ENCODE measurements around the gene CYSTM1. TPM values are rescaled to one million over a fixed set of nuclear protein-coding genes. Genes with fewer than 3 reads are reported as not detected.

The CYSTM1 gene
- total RNA-seq, 1 donor from 2014 or later = 51.6 TPM

DNA sequence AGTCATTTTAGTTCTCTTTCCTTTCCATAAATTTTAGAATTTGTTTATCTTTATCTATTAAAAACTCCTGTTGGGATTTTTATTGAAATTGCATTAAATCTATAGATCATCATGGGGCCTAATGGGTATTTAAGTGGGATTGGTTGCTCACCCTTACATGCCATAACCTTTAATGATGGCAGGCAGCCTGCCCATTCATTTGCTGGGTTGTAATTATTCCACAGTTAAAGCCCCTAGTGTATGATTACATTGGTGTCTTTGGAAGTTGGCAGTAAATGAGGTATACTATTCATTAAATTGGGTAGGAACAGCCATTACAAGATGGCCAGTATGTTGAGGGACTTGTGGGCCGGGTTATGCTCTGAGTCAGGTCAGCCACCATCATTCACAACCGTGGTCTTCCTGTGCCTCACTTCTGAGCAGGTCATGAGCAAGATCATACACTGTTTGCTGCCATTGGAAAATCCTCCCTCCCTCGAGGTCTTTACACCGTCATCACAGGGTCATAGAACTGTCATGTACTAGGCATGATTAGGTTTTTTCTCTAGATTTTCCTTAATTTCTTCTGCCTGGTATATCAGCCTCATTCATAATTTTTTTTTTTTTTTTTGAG, 59.5 kb downstream of the CYSTM1 start:
- intact Hi-C loops (cut with DNase I) = no loop called here
- Histone ChIP-seq H3K4me1 (peaks cover 16% of the 10 kb centered on the region), H3K4me3 (no peak overlapping the region), H3K27me3 (no peaks in the 10 kb centered on the region), H3K9me3 (no peaks in the 10 kb centered on the region), H3K27ac (no peak overlapping the region), H3K36me3 (no peaks in the 10 kb centered on the region)
- DNase-seq (ENCODE audit: extremely low spot score in 2 of 2) = no peak
- TF ChIP-seq POLR2A (IDR thresholded peaks at IDR 0.05) = no peak
- TF ChIP-seq CTCF (IDR thresholded peaks at IDR 0.05) = no peak
- TF ChIP-seq POLR2AphosphoS5 (IDR thresholded peaks at IDR 0.05; ENCODE audit: insufficient read depth in 1 of 2, low read depth in 1 of 2) = no peak

DNA sequence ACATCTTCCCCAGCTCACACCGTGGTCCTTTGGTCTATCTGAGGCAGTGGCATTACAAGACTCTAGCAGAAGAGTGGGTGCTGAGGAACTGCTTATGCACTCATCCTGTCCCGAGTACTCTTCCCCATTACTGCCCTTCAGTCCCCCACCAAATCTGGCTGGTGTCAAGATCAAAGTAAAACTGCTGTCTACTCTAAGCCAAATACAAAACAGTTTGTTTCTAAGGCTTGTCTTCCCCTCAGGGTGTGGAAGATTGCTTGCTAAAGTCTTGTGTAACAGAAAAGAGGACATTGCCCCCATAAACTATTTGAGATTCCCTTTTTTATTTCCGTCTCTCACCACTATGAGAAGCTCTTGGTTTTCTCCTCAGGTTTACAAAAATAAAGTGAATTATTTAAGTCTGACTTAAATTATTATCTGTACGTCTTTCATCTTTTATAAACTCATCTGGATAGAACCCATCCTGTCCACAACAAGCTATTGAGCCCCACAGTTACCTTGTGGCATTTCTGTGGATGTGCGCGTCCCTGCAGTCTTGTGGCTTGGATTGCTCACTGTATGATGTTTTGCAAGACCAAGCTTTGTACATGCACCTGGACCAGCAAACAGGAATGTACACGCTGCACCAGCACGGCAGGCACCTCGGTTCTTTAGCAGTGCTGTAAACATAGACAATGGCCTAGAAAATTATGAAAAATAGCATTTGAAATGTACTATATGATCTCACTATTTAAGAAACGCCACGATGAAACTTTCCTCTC, 61.0 kb downstream of the CYSTM1 start:
- no peaks in the 10 kb centered on the region for H3K27me3 ChIP-seq
- no peak for DNase-seq (ENCODE audit: extremely low spot score in 2 of 2)
- no peak overlapping the region for H3K4me3 ChIP-seq
- no peak for TF ChIP-seq POLR2A (IDR thresholded peaks at IDR 0.05)
- TF ChIP-seq POLR2AphosphoS5 (IDR thresholded peaks at IDR 0.05; ENCODE audit: insufficient read depth in 1 of 2, low read depth in 1 of 2) = no peak
- no peak for TF ChIP-seq CTCF (IDR thresholded peaks at IDR 0.05)
- H3K27ac ChIP-seq = no peak overlapping the region
- intact Hi-C loops (cut with DNase I) = no loop called here
- H3K9me3 ChIP-seq = no peaks in the 10 kb centered on the region
- peaks cover 31% of the 10 kb centered on the region for H3K4me1 ChIP-seq
- no peaks in the 10 kb centered on the region for H3K36me3 ChIP-seq

DNA sequence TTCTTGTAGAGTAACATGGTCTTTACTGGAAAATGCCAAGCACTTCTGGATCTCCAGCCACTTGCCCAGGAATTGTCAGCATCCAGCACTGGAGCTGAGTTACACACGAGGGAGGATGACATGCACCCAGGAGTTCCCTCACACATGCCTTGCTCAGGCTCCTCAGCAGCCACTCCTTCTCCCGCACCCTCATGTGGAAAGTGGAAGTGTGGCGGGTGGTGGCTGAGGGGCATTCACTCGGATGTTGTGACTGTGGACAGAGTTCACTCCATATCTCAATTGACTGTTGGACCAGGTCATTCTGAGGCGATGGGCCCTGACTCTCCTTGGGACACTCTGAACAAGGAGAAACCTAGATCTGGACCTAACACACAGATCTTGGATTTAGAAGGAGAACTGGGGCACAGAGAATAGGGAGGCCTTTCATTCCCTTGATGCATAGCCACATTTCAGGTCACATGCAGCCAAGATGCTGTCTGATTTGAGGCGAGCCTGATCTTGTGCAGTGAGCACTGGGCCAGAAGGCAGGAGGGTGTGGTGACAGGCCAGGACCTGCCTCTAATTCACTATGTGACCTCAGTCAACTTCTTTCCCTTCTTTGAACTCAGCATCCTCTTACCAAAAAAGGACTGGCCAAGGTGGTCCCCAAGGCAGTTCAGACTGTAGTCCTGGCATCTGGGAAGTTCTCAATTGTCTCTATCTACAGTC, 62.1 kb downstream of the CYSTM1 start:
- peaks cover 41% of the 10 kb centered on the region for H3K4me1 ChIP-seq
- H3K36me3 ChIP-seq = no peaks in the 10 kb centered on the region
- no peaks in the 10 kb centered on the region for H3K9me3 ChIP-seq
- no peak overlapping the region for H3K4me3 ChIP-seq
- no peak overlapping the region for H3K27ac ChIP-seq
- TF ChIP-seq POLR2AphosphoS5 (IDR thresholded peaks at IDR 0.05; ENCODE audit: insufficient read depth in 1 of 2, low read depth in 1 of 2) (peak in 1 of 2 donors; percentile 48), CTCF (IDR thresholded peaks at IDR 0.05) (no peak)
- intact Hi-C loops (cut with DNase I) = no loop called here
- H3K27me3 ChIP-seq = no peaks in the 10 kb centered on the region
- no peak for DNase-seq (ENCODE audit: extremely low spot score in 2 of 2)

DNA sequence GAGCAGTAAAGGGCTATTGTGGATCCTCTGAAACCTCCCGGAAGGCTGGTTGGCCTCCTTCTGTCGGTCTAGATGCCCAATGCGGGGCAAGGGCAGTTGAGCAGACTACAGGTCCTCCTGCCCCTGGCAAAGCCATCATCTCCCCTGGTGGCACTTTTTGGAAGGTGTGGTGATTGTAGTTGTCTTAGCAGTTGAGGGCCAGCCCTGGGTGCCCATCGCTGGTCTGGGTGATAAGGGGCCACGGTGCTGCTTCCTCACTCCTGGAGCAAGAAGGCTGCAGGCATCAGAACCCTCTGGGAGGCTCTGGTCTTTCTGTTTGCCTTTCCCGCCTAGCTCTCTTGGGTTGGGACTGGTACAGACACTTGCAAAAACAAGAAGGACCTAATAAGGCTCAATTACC, 63.8 kb downstream of the CYSTM1 start:
- intact Hi-C loops (cut with DNase I) = no loop called here
- no peak for DNase-seq (ENCODE audit: extremely low spot score in 2 of 2)
- Histone ChIP-seq H3K4me1 (peaks cover 44% of the 10 kb centered on the region), H3K36me3 (no peaks in the 10 kb centered on the region), H3K27ac (no peak overlapping the region), H3K27me3 (no peaks in the 10 kb centered on the region), H3K4me3 (no peak overlapping the region), H3K9me3 (no peaks in the 10 kb centered on the region)
- TF ChIP-seq CTCF (IDR thresholded peaks at IDR 0.05) (no peak), POLR2A (IDR thresholded peaks at IDR 0.05) (no peak), POLR2AphosphoS5 (IDR thresholded peaks at IDR 0.05; ENCODE audit: insufficient read depth in 1 of 2, low read depth in 1 of 2) (no peak)
